ENCODE results near the gene JAM3. TPM values are rescaled to one million over a fixed set of nuclear protein-coding genes. Genes with fewer than 3 reads are reported as not detected.

JAM3 gene
- total and polyA plus RNA-seq, 2 of the 13 experiments (the other 11 are each of a cell fraction or from before 2014, with no cell fraction given) = 0.98 to 2.8 TPM

DNA sequence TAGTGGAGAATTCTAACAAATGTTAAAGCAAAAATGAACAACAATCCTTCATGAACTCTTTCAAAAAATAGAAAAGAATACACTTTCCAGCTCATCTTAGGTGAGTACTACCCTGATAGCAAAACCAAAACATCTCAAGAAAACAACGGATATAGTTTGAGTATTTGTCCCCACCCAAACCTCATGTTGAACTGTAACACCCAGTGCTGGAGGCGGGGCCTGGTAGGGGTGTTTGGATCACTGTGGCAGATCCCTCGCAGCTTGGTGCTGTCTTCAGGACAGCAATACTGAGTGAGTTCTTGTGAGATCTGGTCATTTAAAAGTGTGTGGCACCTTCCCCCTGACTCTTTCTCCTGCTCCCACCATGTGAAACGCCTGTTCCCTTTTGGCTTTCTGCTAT is 127.9 kb downstream of the JAM3 start:
- intact Hi-C loops (cut with micrococcal nuclease; ENCODE audit: unreplicated experiment) = no loop called here
- peaks cover 9 to 56% of the 10 kb centered on the region in 2 experiments; a peak in 4 of 5 replicates for H3K36me3 ChIP-seq (replicated peaks in 1 of 2; ENCODE audit: control insufficient read depth in 1 of 2, insufficient read depth in 2 of 2, low read length in 2 of 2)
- no peak overlapping the region for H2AFZ ChIP-seq (ENCODE audit: low read length)
- H3K4me1 ChIP-seq (ENCODE audit: insufficient read depth, low read length) = no peaks in the 10 kb centered on the region
- no peak overlapping the region for H3K4me3 ChIP-seq (replicated peaks in 1 of 3; ENCODE audit: insufficient read depth in 1 of 3, low read depth in 2 of 3, low read length in 3 of 3)
- in situ Hi-C loops (cut with HindIII; ENCODE audit: extremely low pct_ligation_motif_present, low pct_unique_long_range_greater_than_20kb) = no loop called here
- no peaks in the 10 kb centered on the region for H4K20me1 ChIP-seq (ENCODE audit: insufficient read depth, low read length)
- H3K27ac ChIP-seq (ENCODE audit: extremely low read length, insufficient read depth, low read length) = no peak overlapping the region
- ChIA-PET CTCF (ENCODE audit: low intra/inter-chr PET ratio, low total read pairs) (no interaction called here), POLR2A (no interaction called here)
- no peak overlapping the region for H3K9ac ChIP-seq (ENCODE audit: insufficient read depth, low read depth, low read length)
- H3K9me3 ChIP-seq (ENCODE audit: low read length) = no peaks in the 10 kb centered on the region
- ATAC-seq = no peak
- no peak for TF ChIP-seq MYNN (CRISPR knock-in tag; IDR thresholded peaks at IDR 0.05; ENCODE audit: low read depth)
- TF ChIP-seq ZSCAN29 (CRISPR knock-in tag; conservative IDR thresholded peaks at IDR 0.05) = no peak
- no peak for TF ChIP-seq ZNF7 (CRISPR knock-in tag; IDR thresholded peaks at IDR 0.05)
- no peak for TF ChIP-seq MED8 (CRISPR knock-in tag; IDR thresholded peaks at IDR 0.05; ENCODE audit: insufficient replicate concordance)
- TF ChIP-seq NFIC (IDR thresholded peaks at IDR 0.05; ENCODE audit: low read length) = no peak
- TF ChIP-seq ZNF883 (CRISPR knock-in tag; IDR thresholded peaks at IDR 0.05; ENCODE audit: not compliant biosample characterization) = no peak
- TF ChIP-seq ZSCAN31 (CRISPR knock-in tag; IDR thresholded peaks at IDR 0.05; ENCODE audit: low read depth) = no peak
- TF ChIP-seq PTBP1 (IDR thresholded peaks at IDR 0.05; ENCODE audit: low read depth, low read length, poor library complexity, severe bottlenecking) = no peak
- TF ChIP-seq, protein P1, sequence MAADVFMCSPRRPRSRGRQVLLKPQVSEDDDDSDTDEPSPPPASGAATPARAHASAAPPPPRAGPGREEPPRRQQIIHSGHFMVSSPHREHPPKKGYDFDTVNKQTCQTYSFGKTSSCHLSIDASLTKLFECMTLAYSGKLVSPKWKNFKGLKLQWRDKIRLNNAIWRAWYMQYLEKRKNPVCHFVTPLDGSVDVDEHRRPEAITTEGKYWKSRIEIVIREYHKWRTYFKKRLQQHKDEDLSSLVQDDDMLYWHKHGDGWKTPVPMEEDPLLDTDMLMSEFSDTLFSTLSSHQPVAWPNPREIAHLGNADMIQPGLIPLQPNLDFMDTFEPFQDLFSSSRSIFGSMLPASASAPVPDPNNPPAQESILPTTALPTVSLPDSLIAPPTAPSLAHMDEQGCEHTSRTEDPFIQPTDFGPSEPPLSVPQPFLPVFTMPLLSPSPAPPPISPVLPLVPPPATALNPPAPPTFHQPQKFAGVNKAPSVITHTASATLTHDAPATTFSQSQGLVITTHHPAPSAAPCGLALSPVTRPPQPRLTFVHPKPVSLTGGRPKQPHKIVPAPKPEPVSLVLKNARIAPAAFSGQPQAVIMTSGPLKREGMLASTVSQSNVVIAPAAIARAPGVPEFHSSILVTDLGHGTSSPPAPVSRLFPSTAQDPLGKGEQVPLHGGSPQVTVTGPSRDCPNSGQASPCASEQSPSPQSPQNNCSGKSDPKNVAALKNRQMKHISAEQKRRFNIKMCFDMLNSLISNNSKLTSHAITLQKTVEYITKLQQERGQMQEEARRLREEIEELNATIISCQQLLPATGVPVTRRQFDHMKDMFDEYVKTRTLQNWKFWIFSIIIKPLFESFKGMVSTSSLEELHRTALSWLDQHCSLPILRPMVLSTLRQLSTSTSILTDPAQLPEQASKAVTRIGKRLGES (CRISPR knock-in tag; IDR thresholded peaks at IDR 0.05; ENCODE audit: borderline replicate concordance) = no peak
- no peak for TF ChIP-seq ZSCAN30 (CRISPR knock-in tag; IDR thresholded peaks at IDR 0.05)
- no peak for TF ChIP-seq SMYD3 (CRISPR knock-in tag; IDR thresholded peaks at IDR 0.05)
- TF ChIP-seq ZNF432 (CRISPR knock-in tag; IDR thresholded peaks at IDR 0.05; ENCODE audit: borderline replicate concordance) = no peak
- TF ChIP-seq, protein P2, sequence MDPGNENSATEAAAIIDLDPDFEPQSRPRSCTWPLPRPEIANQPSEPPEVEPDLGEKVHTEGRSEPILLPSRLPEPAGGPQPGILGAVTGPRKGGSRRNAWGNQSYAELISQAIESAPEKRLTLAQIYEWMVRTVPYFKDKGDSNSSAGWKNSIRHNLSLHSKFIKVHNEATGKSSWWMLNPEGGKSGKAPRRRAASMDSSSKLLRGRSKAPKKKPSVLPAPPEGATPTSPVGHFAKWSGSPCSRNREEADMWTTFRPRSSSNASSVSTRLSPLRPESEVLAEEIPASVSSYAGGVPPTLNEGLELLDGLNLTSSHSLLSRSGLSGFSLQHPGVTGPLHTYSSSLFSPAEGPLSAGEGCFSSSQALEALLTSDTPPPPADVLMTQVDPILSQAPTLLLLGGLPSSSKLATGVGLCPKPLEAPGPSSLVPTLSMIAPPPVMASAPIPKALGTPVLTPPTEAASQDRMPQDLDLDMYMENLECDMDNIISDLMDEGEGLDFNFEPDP (CRISPR knock-in tag; conservative IDR thresholded peaks at IDR 0.05) = no peak
- 100% methylated on average over 2 of the region's 4 CpGs for WGBS (ENCODE audit: low lambda C conversion rate)
- BruUV-seq (replicated peaks) = no TSS peak
- DNase-seq (ENCODE audit: low spot score) = no peak
- H3K79me2 ChIP-seq (ENCODE audit: insufficient read depth, low read length) = no peaks in the 10 kb centered on the region
- FAIRE-seq = no peak
- H3K27me3 ChIP-seq (ENCODE audit: control insufficient read depth in 1 of 2, insufficient read depth in 2 of 2, low read length in 2 of 2) = no peaks in the 10 kb centered on the region
- H3K4me2 ChIP-seq (ENCODE audit: low read depth, low read length) = no peak overlapping the region
